Peyer's patch (tissue), 4 donors: Measurements from ENCODE around the gene APBA1. TPM values are rescaled to one million over a fixed set of nuclear protein-coding genes. Genes with fewer than 3 reads are reported as not detected.

Experiments used
- DNase-seq, 3 donors: peaks; one replicate each; pipeline ENCODE4 v3.0.0-alpha.2; 2017 to 2019
- H3K27ac ChIP-seq, 4 donors: fragments of 200-600 bp; sonication (generic); one replicate each; pipeline ENCODE4 v1.5.1; 2016 to 2019
- H3K27me3 ChIP-seq, 2 donors: fragments of 200-600 bp; sonication (generic); one replicate each; pipeline ENCODE4 v1.5.1; 2019
- H3K36me3 ChIP-seq, 3 donors: fragments of 200-600 bp; sonication (generic); one replicate each; pipeline ENCODE4 v1.5.1; 2016 to 2019
- H3K4me1 ChIP-seq, 4 donors: fragments of 200-600 bp; sonication (generic); one replicate each; pipeline ENCODE4 v1.5.1; 2016 to 2019
- H3K4me3 ChIP-seq, 4 donors: fragments of 200-600 bp; sonication (generic); 1 replicate in 3 of 4; 2 replicates in 1 of 4; pipeline ENCODE4 v1.5.1; 2016 to 2019; ENCODE audit warnings: mild to moderate bottlenecking in 1 of 4
- H3K9me3 ChIP-seq, 4 donors: fragments of 200-600 bp; sonication (generic); one replicate each; pipeline ENCODE4 v1.5.1; 2016 to 2019; ENCODE audit warnings: mild to moderate bottlenecking in 1 of 4
- CTCF ChIP-seq, 6 experiments: fragments of 450-650 bp in 4 of 6; fragments of 200-600 bp in 2 of 6; sonication (generic) in 1 of 6; IDR thresholded peaks; one replicate each; pipeline ENCODE4 v1.5.1; 2017 to 2019; ENCODE audit warnings: antibody characterized with exemption in 6 of 6, mild to moderate bottlenecking in 3 of 6, moderate library complexity in 1 of 6
- POLR2A ChIP-seq, 2 donors: fragments of 450-650 bp; IDR thresholded peaks; one replicate each; pipeline ENCODE4 v1.5.1; 2017; ENCODE audit warnings: antibody characterized with exemption in 2 of 2, mild to moderate bottlenecking in 2 of 2, moderate library complexity in 2 of 2
- total RNA-seq, 4 donors: library from RNA; depleted of rRNA; stranded (reverse); fragments of >200 nt; gene quantifications; one replicate each; pipeline ENCODE4 v1.1.0, GENCODE V29; 2016

The APBA1 gene
- total RNA-seq, 4 donors from 2014 or later = 0.88 to 14.9 (median 3.9) TPM

- Histone ChIP-seq H3K27me3 (no peaks in the 10 kb centered on the region), H3K27ac (no peak overlapping the region), H3K4me3 (no peak overlapping the region), H3K36me3 (no peaks in the 10 kb centered on the region), H3K9me3 (no peaks in the 10 kb centered on the region), H3K4me1 (no peaks in the 10 kb centered on the region)
- DNase-seq = no peak
- no peak for TF ChIP-seq CTCF (IDR thresholded peaks at IDR 0.05)
- no peak for TF ChIP-seq POLR2A (IDR thresholded peaks at IDR 0.05)
Observed at GRCh38 chr9:69452110-69452782, 219.9 kb downstream of the APBA1 start.

DNA sequence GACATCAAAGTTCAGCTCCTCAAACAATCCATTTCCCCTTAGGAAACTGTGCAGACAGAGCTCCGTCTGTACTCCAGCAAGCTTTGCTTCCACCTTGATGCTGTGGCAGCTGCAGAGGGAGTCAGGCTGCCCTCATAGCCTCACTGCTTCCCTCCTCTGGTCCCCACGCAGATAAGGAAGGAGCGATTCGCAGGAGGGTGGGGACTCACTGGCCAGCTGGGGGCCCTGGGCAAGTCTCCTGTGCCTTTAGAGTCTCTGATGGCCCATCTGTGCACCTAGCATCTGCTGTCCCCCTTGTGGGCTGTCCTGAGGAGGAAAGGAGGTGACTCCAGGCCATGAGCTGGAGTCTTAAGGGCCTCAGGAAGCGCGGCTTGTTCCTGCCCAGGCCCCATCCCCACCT lies 225.7 kb downstream of the APBA1 start:
- Histone ChIP-seq H3K27ac (no peak overlapping the region), H3K9me3 (no peaks in the 10 kb centered on the region), H3K27me3 (no peaks in the 10 kb centered on the region), H3K4me3 (no peak overlapping the region), H3K36me3 (no peaks in the 10 kb centered on the region), H3K4me1 (no peaks in the 10 kb centered on the region)
- DNase-seq = no peak
- no peak for TF ChIP-seq CTCF (IDR thresholded peaks at IDR 0.05)
- TF ChIP-seq POLR2A (IDR thresholded peaks at IDR 0.05) = no peak

DNA sequence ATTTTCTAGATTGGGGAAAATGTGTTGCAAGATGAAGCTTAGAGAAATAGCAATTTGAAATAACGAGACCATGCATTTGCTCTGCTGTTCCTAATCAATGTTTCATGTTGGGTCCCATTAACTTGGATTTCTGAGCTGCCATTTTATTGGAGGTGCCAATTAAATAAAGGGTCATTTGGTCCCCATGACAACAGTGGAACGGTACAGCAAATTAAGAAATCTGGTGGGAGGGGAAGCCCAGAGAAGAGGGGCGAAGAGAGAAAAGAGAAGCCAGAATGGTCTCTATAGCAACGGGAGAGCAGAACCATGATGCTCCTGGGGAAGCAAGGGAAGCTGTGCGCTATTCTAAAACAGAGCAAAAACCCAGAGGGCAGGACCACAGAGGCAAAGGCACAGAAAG lies 226.9 kb downstream of the APBA1 start:
- no peaks in the 10 kb centered on the region for H3K4me1 ChIP-seq
- no peaks in the 10 kb centered on the region for H3K9me3 ChIP-seq
- H3K4me3 ChIP-seq = no peak overlapping the region
- TF ChIP-seq POLR2A (IDR thresholded peaks at IDR 0.05) = no peak
- no peak for TF ChIP-seq CTCF (IDR thresholded peaks at IDR 0.05)
- no peak overlapping the region for H3K27ac ChIP-seq
- DNase-seq = no peak
- H3K27me3 ChIP-seq = no peaks in the 10 kb centered on the region
- H3K36me3 ChIP-seq = no peaks in the 10 kb centered on the region

DNA sequence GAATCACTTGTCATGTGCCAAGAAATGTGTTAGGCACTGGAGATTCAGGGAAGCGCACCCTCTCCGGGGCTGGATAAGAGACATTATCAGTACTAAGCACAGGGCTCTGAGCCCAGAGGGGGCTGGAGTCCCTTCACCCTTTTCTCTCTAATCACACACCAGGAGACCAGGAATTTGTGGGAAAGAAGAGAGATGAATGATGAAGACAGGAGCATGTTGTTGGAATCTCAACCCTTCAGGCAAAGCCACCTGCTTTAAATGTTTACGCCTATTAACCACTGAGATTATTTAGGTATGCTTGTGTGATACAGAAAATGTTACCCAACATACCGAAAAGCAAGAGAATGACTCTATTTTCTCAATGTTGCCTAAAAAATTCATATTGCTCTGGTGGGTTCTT lies 227.4 kb downstream of the APBA1 start:
- TF ChIP-seq CTCF (IDR thresholded peaks at IDR 0.05) (no peak), POLR2A (IDR thresholded peaks at IDR 0.05) (no peak)
- DNase-seq = no peak
- no peaks in the 10 kb centered on the region for H3K36me3 ChIP-seq

GRCh38 chr9:69444021-69444420 lies 228.2 kb downstream of the APBA1 start:
- Histone ChIP-seq H3K36me3 (no peaks in the 10 kb centered on the region), H3K27ac (no peak overlapping the region), H3K9me3 (no peaks in the 10 kb centered on the region), H3K4me1 (no peaks in the 10 kb centered on the region), H3K27me3 (no peaks in the 10 kb centered on the region), H3K4me3 (no peak overlapping the region)
- no peak for DNase-seq
- TF ChIP-seq CTCF (IDR thresholded peaks at IDR 0.05) = no peak
- no peak for TF ChIP-seq POLR2A (IDR thresholded peaks at IDR 0.05)

More for the DNA sequence above, 227.4 kb downstream of the APBA1 start:
- H3K4me1 ChIP-seq = no peaks in the 10 kb centered on the region
- H3K4me3 ChIP-seq = no peak overlapping the region
- no peaks in the 10 kb centered on the region for H3K27me3 ChIP-seq
- no peaks in the 10 kb centered on the region for H3K9me3 ChIP-seq
- no peak overlapping the region for H3K27ac ChIP-seq

DNA sequence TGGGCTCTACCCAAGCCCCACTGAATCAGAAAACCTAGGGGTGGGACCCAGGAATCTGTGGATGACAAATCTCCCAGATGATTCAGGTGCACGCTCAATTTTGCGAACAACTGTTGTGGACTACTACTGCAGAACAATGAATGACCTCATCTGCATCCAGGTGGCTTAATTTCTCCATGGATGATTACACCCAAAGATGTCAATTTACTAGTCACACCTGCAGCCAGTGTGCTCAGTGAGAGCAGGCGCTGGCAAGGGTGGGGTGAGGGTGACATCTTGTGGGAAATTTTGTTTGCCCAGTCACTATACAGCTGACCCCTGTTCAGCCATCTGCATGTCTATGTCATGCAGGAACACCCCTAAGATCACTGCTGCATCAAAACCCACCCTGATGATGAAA lies 229.0 kb downstream of the APBA1 start:
- H3K36me3 ChIP-seq = no peaks in the 10 kb centered on the region
- H3K27me3 ChIP-seq = no peaks in the 10 kb centered on the region
- H3K4me1 ChIP-seq = no peaks in the 10 kb centered on the region
- no peaks in the 10 kb centered on the region for H3K9me3 ChIP-seq
- TF ChIP-seq POLR2A (IDR thresholded peaks at IDR 0.05) (no peak), CTCF (IDR thresholded peaks at IDR 0.05) (no peak)
- H3K4me3 ChIP-seq = no peak overlapping the region
- no peak for DNase-seq
- H3K27ac ChIP-seq = no peak overlapping the region
